Measurements from ENCODE around the gene HCFC1R1. TPM values are rescaled to one million over a fixed set of nuclear protein-coding genes. Genes with fewer than 3 reads are reported as not detected.

Gene HCFC1R1
- total RNA-seq, 1 donor from 2014 or later = 1.6 TPM

- DNase-seq (ENCODE audit: low spot score) = peak; percentile 64
- H3K36me3 Mint-ChIP-seq = peaks cover 3% of the 10 kb centered on the region
- H3K4me1 ChIP-seq = peaks cover 26% of the 10 kb centered on the region
- H3K4me2 ChIP-seq = peak overlapping the region; percentile 78
- peak overlapping the region; percentile 88 for H3K4me3 Mint-ChIP-seq
- TF ChIP-seq EZH2 (IDR thresholded peaks at IDR 0.05) = no peak
- TF ChIP-seq EZH2phosphoT487 (IDR thresholded peaks at IDR 0.05) = no peak
- no peak for TF ChIP-seq CTCF (IDR thresholded peaks at IDR 0.05)
- peaks cover 11% of the 10 kb centered on the region for H3K27me3 Mint-ChIP-seq (ENCODE audit: insufficient read depth, low read depth)
- H4K20me1 ChIP-seq (ENCODE audit: low read depth) = peaks cover 17% of the 10 kb centered on the region
- H2AFZ ChIP-seq (replicated peaks) = peak overlapping the region; percentile 95
- H3K9me3 ChIP-seq (ENCODE audit: low read depth) = no peaks in the 10 kb centered on the region
- H3K9me3 Mint-ChIP-seq = no peaks in the 10 kb centered on the region
- H3K27me3 ChIP-seq = peaks cover 7% of the 10 kb centered on the region
- H3K4me1 Mint-ChIP-seq = peaks cover 26% of the 10 kb centered on the region
- H3K79me2 ChIP-seq (ENCODE audit: low read depth) = peaks cover 16% of the 10 kb centered on the region
- no peaks in the 10 kb centered on the region for H3K36me3 ChIP-seq
- peak overlapping the region; percentile 18 for H3K9ac ChIP-seq
- H3K4me3 ChIP-seq = peak overlapping the region; percentile 65
- H3K27ac Mint-ChIP-seq = no peak overlapping the region
- peaks cover 38% of the 10 kb centered on the region for H3F3A ChIP-seq (ENCODE audit: low read depth)
- H3K27ac ChIP-seq = no peak overlapping the region
Observed at GRCh38 chr16:2979669-2980226, 44.0 kb downstream of the HCFC1R1 start.

GRCh38 chr16:2977440-2977839, 46.3 kb downstream of the HCFC1R1 start:
- H3K9me3 ChIP-seq (ENCODE audit: low read depth) = no peaks in the 10 kb centered on the region
- Mint-ChIP-seq H3K4me3 (no peak overlapping the region), H3K9me3 (no peaks in the 10 kb centered on the region), H3K4me1 (peaks cover 23% of the 10 kb centered on the region), H3K27me3 (ENCODE audit: insufficient read depth, low read depth) (peaks cover 8% of the 10 kb centered on the region), H3K27ac (no peak overlapping the region), H3K36me3 (peaks cover 3% of the 10 kb centered on the region)
- no peak overlapping the region for H2AFZ ChIP-seq (replicated peaks)
- H3K27me3 ChIP-seq = no peaks in the 10 kb centered on the region
- TF ChIP-seq CTCF (IDR thresholded peaks at IDR 0.05) (no peak), EZH2phosphoT487 (IDR thresholded peaks at IDR 0.05) (no peak), EZH2 (IDR thresholded peaks at IDR 0.05) (no peak)
- H3K79me2 ChIP-seq (ENCODE audit: low read depth) = peaks cover 16% of the 10 kb centered on the region
- DNase-seq (ENCODE audit: low spot score) = no peak
- peaks cover 31% of the 10 kb centered on the region for H4K20me1 ChIP-seq (ENCODE audit: low read depth)
- no peak overlapping the region for H3K4me3 ChIP-seq
- no peak overlapping the region for H3K27ac ChIP-seq
- H3F3A ChIP-seq (ENCODE audit: low read depth) = peaks cover 20% of the 10 kb centered on the region
- no peaks in the 10 kb centered on the region for H3K36me3 ChIP-seq
- H3K4me1 ChIP-seq = peaks cover 24% of the 10 kb centered on the region
- H3K4me2 ChIP-seq = no peak overlapping the region
- H3K9ac ChIP-seq = no peak overlapping the region

- Histone ChIP-seq H3K79me2 (ENCODE audit: low read depth) (peaks cover 16% of the 10 kb centered on the region), H2AFZ (replicated peaks) (no peak overlapping the region), H4K20me1 (ENCODE audit: low read depth) (peaks cover 38% of the 10 kb centered on the region), H3K27me3 (no peaks in the 10 kb centered on the region), H3K4me3 (no peak overlapping the region), H3K27ac (no peak overlapping the region), H3F3A (ENCODE audit: low read depth) (peaks cover 12% of the 10 kb centered on the region), H3K9me3 (ENCODE audit: low read depth) (no peaks in the 10 kb centered on the region), H3K4me1 (peaks cover 16% of the 10 kb centered on the region), H3K9ac (no peak overlapping the region), H3K4me2 (no peak overlapping the region), H3K36me3 (no peaks in the 10 kb centered on the region)
- Mint-ChIP-seq H3K27me3 (ENCODE audit: insufficient read depth, low read depth) (peaks cover 5% of the 10 kb centered on the region), H3K9me3 (no peaks in the 10 kb centered on the region), H3K4me1 (peaks cover 20% of the 10 kb centered on the region), H3K27ac (no peak overlapping the region), H3K4me3 (no peak overlapping the region), H3K36me3 (peaks cover 8% of the 10 kb centered on the region)
- TF ChIP-seq CTCF (IDR thresholded peaks at IDR 0.05) (no peak), EZH2 (IDR thresholded peaks at IDR 0.05) (no peak), EZH2phosphoT487 (IDR thresholded peaks at IDR 0.05) (no peak)
- DNase-seq (ENCODE audit: low spot score) = no peak
Observed at GRCh38 chr16:2976673-2977072, 47.1 kb downstream of the HCFC1R1 start.
